T-helper 2 cell treated with Interferon-gamma antibody and Interleukin-4, amounts not matched to agents 100 ng/mL and 5 ng/mL, for 36 hours (primary cell): Measurements from ENCODE around the gene CFAP141. TPM values are rescaled to one million over a fixed set of nuclear protein-coding genes. Genes with fewer than 3 reads are reported as not detected.

ENCODE experiments used
- intact Hi-C: fragments of 100-400 bp; cut with micrococcal nuclease; formaldehyde crosslinking; loops from one replicate; pipeline ENCODE4 v1.15.1; 2023
- total RNA-seq: library from RNA; stranded (reverse); gene quantifications from 2 replicates; pipeline ENCODE4 v1.2.3, GENCODE V29; 2022

Gene CFAP141
- total RNA-seq, 1 donor from 2014 or later, result 0.50 TPM

GRCh38 chr1:154176337-154176736 lies 29.8 kb downstream of the CFAP141 start:
- intact Hi-C loops, result no loop called here

DNA sequence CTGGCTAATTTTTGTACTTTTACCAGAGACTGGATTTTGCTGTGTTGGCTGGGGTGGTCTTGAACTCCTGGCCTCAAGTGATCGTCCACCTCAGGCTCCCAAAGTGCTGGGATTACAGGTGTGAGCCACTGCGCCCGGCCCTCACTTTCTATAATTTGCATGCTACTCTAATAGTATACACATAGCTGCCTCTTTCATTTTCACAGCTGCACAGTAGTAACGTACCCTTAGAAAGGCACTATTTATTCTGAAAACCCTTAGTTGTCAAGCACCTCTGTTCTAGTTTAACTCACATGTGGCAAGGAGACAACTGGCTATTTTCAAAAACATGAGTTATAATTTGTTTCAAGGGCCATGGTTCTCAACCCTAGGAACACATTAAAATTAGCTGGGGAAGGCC lies 31.5 kb downstream of the CFAP141 start:
- intact Hi-C loops, result no loop called here

DNA sequence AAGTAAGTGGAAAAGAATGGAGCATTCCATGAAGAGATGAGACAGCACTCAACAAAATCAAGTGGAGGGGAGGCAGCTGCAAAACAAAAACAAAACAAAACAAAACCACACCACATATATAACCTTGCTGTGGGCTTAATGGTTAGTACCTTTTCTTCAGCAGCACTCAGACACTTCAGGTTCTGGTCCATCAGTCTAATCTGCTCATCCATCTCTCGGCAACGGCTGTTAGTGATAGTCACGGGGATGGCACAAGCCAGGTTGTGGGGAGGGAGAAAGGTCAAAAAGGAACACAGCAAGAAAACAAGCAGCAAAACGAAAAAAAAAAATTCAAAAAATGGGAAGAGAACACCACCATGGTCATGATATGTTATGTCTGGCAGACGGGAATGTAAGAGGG lies 34.3 kb downstream of the CFAP141 start:
- intact Hi-C loops, result no loop called here

GRCh38 chr1:154171223-154171583 lies 34.9 kb downstream of the CFAP141 start:
- intact Hi-C loops, result no loop called here

DNA sequence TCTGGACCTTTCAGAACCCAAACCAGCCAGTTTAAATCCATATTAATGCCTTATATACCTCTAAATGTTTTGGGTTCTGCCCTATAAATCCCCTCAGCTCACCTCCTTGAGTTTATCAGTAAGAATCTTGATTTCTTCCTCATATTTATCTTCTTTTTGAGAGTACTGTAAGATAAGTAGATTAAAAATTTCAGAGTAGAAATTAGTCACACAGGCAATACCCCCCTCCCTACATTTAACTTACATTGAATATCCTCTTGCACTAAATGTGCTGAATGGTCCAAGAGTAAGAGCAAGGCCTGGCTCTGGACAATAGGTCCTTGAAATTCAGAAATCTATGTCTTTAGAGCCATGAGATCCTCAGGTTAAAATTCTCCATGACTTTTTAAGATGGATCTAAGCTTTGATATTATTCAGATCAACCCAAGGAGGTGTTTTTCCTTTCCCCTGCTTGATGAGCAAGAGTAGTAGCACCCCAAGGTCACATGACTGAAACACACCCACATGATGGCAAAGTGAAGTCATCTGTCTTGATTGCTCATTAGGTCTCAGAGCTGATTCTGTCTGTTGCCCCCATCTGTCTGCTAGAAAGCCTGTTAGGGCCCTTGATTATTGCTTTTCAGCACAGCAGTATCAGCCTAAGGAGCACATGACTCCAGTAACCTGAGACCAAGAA lies 35.4 kb downstream of the CFAP141 start:
- intact Hi-C loops, result no loop called here

GRCh38 chr1:154167461-154167860 lies 38.7 kb downstream of the CFAP141 start:
- intact Hi-C loops, result no loop called here

DNA sequence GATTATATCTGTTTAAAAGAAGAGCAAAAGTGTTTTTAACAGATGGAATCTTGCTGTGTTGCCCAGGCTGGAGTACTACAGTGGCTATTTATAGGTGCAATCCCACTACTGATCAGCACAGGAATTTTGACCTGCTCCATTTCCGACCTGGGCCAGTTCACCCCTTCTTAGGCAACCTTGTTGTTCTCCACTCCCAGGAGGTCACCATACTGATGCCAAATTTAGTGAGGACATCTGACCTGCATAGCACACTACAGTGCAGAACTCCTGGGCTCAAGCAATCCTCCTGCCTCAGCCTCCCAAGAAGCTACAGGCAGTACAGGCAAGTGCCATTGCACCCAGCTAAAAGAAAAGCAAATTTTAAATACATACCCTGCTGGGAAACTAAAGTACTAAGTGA lies 39.9 kb downstream of the CFAP141 start:
- intact Hi-C loops, result no loop called here

DNA sequence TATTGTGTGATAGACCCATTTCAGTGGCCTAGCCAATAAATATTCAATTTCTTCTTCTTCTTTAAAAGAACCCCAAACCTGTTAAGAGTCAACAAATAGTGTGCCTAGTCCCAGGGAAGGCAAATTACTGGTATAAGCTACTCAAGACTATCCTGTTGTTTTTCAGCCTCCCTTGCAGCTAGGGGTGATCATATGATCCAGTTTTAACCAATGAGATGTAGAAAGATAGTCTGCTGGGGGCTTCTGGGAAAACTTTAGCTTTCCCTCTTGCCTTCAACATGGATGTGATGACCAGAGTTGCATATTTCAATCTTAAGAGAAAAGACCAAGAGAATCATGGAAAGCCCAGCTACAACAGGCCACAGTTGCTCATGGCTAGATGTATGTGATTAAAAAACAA lies 46.6 kb downstream of the CFAP141 start:
- intact Hi-C loops, result loop anchor here (2.0 kb wide), 1 partner anchor 169 kb away; the partner anchor contains the start of gene RPS27

- intact Hi-C loops, result loop anchor here (1.0 to 2.0 kb wide), 2 partner anchors 24 to 168 kb away; partner anchors contain the start of gene RPS27
Measured at GRCh38 chr1:154158307-154159125, 47.6 kb downstream of the CFAP141 start.

GRCh38 chr1:154157520-154158306 lies 48.4 kb downstream of the CFAP141 start:
- intact Hi-C loops, result loop anchor here (1.0 to 2.0 kb wide), 2 partner anchors 25 to 167 kb away; partner anchors contain the start of gene RPS27

DNA sequence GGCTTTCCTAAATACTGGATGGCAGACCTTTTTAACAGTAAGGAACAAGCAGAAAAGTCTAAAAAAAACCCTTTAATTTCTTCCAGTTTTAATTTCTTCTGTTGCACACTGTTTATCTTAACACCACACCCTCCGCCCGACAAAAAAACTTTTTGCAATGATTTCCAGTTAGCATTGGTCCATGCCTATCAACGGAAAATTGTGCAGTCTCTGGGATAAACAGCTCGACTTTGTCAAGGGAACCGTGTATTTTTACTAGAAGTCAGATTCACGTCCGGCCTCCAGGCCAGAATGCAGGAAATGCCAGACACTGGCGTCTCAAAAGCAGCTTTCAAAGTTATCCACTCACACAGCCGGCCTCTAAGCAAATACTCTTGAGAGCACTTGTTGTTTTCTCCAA lies 50.9 kb downstream of the CFAP141 start:
- intact Hi-C loops, result no loop called here

DNA sequence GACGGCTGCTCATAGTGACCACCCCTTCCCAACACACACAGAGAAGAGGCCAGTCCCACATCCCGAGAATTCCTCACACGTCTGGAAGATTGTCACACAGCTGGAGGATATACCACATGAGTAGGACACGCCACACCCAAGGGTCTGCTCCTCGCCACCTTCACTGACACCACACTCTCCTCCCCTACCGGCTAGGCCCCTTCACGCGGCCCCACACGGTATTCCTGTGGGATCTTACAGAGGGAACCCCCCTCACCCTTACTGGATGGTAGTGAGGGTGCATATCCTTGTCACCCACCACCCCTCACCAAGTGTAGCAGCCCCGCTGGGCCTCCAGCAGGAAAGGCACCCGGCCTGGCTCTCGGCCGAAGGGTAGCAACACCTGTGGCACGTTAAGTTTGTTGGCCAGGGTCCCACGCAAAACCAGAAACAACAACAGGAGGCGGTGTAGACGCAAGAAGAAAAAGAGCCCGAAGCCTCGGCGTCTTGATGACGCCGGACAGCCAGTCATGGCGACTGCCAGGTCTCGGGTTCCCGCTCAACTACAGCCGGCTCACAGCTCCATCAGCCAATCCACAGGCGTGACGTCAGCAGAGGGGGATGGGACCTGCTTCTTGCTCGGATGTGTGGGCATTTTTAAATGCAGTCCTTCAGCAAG lies 51.5 kb downstream of the CFAP141 start, which contains the start of gene NUP210L:
Gene NUP210L, minus strand, starts transcription at position 540 of the 658 bp plus-strand sequence.
- intact Hi-C loops, result no loop called here

- intact Hi-C loops, result no loop called here
Measured at GRCh38 chr1:154154053-154154452, 52.1 kb downstream of the CFAP141 start.

DNA sequence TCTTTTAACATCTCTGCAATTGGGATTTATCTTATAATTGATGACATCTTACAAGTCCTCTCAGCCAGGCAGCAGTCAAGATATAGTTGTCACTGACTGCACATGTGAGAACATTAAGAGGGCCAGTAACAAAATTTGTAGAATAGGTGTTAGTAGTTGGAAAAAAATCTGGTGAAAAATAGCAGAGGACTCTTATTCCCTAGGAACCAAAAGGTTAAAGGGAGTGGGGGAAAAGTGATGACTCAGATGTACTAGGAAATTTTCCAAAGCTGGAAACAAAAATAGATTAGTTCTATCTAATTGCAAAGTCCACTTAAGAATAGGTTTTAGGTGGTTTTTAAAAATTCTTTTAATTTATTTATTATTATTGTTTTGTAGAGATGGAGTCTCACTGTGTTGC lies 54.8 kb downstream of the CFAP141 start:
- intact Hi-C loops, result no loop called here

Other genes starting within 250 kb of the CFAP141 start
- gene CRTC2, start 247.7 kb downstream of the CFAP141 start, total RNA-seq, result 82.9 and 86.6 TPM in 2 replicates
- 41.2 and 44.1 TPM in 2 replicates for gene SLC39A1, start 242.8 kb downstream of the CFAP141 start, total RNA-seq
- gene CREB3L4, start 238.4 kb downstream of the CFAP141 start, total RNA-seq, result 7.4 and 7.5 TPM in 2 replicates
- gene JTB, start 228.7 kb downstream of the CFAP141 start, total RNA-seq, result 138 and 139 TPM in 2 replicates
- gene RAB13, start 220.0 kb downstream of the CFAP141 start, total RNA-seq, result 1.5 and 1.7 TPM in 2 replicates
- 1,752 and 1,899 TPM in 2 replicates for gene RPS27, start 215.6 kb downstream of the CFAP141 start, total RNA-seq
- gene NUP210L, start 51.3 kb downstream of the CFAP141 start, total RNA-seq, result 0.05 and 0.09 TPM in 2 replicates
- 797 and 820 TPM in 2 replicates for gene TPM3, start 14.2 kb downstream of the CFAP141 start, total RNA-seq
- 223 and 229 TPM in 2 replicates for gene UBAP2L, start 14.6 kb upstream of the CFAP141 start, total RNA-seq
- 112 and 115 TPM in 2 replicates for gene HAX1, start 66.3 kb upstream of the CFAP141 start, total RNA-seq
- not detected in 2 replicates for gene AQP10, start 114.8 kb upstream of the CFAP141 start, total RNA-seq
- 123 and 125 TPM in 2 replicates for gene ATP8B2, start 119.2 kb upstream of the CFAP141 start, total RNA-seq
- 5.3 and 5.9 TPM in 2 replicates for gene IL6R, start 199.0 kb upstream of the CFAP141 start, total RNA-seq